Stimulated activated CD8-positive, alpha-beta memory T cell treated with anti-CD3 and anti-CD28 coated beads, Interleukin-7, amount 100 ng/mL, for 4 hours (primary cell): Measurements from ENCODE around the gene XYLT1.

Source experiments
- DNase-seq, 2 donors: peaks; one replicate each; pipeline ENCODE4 v3.0.0-alpha.2; 2020; ENCODE audit warnings: low read depth in 2 of 2

XYLT1 gene

DNA sequence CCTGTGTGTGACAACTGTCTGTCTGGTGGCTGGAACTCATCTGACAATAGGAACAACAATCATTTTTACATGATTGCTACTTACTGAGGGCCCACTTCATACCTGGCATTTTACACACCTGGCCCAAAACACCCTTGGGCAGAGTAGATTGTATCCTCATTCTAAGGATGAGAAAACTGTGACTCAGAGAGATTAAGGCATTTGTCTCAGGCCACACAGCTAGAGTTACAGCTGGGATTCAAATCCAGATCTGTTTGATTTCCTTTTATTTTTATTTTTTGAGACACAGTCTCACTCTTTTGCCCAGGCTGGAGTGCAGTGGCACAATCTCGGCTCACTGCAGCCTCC, 242.1 kb downstream of the XYLT1 start:
- DNase-seq, result no peak

DNA sequence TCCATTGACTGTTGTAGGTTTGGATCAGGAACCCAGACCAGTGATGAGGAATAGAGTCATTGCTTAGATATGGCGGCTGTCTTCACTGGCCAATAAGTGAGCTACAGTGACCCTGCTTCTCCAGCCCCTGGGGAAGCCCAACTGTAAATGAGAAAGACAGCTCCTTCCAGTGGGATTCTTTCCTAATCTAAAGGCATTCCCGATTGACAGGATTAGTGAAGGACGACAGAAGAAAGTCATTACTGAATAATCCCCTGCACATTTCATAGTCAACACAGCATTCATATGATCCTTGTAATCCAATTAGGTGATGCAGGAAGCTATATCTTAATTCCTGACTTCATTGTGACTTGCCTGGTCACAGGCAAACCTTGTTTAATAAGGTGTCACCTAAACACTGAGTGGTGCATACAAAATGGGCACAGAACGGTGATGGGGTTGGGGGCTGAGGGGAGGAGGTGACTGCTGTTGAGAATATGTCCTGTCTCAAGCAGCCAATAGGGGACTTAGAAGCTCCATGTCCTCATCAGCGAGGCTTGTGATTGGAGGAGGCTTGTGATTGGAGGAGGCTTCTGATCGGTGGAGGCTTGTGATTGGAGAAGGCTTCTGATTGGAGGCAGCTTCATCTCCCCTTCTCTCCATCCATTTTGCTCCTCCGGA, 242.6 kb downstream of the XYLT1 start:
- DNase-seq, result no peak

DNA sequence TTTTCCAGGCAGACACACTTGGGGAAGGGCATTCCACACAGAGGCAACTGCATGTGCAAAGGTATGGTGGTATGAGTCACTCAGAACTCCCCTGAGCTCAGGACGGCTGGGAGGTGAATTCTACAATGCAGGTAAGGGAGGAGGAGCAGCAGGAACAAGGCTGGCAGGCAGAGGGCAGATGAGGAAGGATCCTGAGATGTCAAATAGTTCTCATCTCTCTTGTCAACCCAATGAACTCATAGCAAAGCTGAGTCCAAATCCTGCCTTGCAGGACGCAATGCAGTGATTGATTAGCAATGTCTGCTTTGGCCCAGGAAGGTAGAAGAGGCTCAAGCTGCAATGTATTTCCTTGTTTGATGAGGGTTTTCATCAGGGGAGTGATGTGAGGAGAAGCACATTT, 243.5 kb downstream of the XYLT1 start:
- DNase-seq, result no peak

DNA sequence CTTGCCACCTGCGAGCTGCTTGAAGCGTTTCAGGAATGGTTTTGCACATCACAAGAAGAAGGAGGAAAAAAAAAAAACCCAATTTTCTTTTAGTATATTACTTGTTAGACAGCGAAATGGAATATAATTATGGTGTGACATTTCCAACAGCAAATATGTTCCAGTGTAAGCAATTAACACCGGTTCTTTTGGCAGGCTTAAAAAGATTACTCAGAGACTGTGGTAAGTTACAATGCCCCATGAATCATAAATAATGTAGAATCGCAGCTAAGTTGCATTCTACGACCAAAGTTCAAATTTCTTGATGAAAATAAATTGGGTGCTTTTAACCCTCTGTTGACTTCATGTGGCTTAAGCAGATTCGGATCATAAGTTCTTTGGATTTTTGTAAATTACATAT, 245.2 kb downstream of the XYLT1 start:
- DNase-seq, result no peak

DNA sequence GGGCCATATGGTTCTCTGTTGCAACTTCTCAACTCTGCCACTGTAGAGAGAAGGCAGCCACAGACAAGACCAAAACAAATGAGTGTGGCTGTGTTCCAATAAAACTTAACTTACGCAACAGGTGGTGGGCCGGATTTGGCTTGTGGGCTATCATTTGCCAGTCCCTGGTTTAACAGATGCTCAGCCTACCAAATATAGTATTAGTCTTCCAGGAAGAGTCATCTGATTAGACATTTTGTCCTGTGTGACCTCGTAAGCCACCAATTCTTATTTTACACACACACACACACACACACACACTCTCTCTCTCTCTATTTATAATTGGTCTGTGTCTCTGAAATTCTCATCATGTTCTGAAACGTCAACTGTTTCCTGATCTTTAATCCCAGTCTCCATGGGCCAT, 245.9 kb downstream of the XYLT1 start:
- peak; percentile 9 to 21 for DNase-seq

DNA sequence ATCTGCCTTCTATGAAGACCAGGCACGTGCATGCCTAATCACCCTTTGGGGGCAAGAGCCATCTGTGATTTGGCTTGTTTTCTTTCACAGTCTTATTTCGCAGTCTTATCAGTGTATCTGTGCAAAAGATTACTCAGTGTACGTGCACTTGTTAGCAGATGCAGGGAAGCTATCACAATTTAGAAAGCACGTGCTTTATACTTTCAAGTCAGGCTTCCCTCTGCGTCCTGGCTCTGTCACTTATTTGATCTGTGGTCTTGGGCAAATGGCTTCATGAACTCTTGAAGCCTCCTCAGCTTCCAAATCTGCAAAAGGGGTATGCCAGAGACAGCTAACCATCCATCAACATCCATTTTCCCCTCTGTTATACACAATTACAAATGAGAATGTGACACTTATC, 246.4 kb downstream of the XYLT1 start:
- no peak for DNase-seq

DNA sequence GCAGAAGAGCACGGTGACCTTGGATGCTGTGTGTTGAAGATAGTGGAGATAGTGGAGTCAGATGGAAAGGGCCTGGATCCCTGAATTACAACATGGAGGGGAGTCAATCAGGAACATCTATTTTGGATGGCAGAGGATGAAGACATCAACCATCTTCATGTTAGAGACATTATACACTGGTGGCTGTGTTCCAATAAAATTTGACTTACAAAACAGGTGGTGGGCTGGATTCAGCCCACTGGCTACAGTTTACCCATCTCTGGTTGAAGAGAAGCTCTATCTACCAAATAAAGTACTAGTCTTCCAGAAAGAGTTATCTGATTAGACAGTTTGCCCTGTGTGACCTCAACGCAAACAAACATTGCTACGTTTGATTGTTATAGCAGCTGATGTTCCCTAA, 247.2 kb downstream of the XYLT1 start:
- no peak for DNase-seq

DNA sequence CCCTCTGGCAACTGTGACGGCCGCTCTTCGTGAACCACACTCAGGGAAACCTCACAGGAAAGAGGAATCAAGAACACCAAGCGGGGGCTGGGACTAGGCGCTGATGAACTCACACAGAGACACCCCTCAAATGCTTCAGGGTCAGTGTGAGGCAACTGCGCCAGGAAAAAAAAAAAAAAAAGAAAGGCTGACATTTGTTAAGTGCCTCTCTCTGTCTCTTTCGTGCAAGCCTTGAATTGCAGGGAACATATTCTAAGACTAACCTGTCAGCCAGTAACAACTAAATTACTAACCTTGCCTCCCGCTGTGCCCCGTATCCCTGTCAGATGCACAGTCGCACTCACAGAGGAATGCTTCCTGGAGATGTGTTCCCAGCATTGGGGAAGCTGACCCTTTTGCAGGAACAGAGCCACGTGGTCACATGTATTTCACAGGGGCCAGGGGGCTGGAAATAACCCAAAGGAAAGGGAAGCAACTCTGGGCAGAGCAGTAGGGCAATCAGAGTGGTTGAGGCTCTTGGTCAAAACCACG, 247.8 kb downstream of the XYLT1 start:
- DNase-seq, result no peak

DNA sequence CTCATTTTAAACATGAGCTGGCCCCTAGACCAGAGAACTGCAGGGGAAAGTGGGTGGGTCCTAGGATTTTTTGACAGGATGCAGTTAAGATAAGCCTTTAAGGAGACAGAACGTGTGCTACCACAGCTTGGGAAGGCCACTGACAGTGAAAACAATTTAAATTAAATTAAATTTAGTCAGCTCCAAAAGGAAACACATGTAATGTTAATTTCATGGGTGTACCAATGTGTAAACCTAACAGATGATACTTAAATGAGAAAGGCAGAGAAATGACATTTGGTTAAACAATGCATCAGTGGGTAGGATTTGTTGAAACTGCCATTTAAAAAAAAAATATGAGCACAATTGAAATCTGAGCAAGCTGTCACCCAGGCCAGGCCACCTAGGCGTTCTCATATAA, 250.8 kb downstream of the XYLT1 start:
- DNase-seq, result no peak

DNA sequence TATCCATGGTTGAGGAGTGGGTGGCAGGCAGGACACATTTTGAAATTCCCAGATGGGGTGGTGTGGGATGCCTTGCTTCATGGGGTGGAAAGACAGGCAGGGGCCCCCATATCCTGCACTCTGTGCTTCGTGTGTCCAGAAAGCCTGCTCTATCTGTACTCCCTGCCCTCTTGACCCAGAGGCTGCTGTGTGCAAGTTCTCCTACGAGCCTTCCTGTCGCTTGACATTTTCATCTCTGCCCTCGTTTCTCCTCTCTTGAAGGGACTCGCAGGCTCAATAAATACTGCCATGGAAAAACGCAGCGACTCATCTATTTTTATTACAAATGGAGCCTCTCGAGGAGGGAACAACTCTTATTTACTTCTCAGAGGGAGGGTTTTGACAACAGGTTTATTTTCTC, 254.8 kb downstream of the XYLT1 start:
- no peak for DNase-seq

DNA sequence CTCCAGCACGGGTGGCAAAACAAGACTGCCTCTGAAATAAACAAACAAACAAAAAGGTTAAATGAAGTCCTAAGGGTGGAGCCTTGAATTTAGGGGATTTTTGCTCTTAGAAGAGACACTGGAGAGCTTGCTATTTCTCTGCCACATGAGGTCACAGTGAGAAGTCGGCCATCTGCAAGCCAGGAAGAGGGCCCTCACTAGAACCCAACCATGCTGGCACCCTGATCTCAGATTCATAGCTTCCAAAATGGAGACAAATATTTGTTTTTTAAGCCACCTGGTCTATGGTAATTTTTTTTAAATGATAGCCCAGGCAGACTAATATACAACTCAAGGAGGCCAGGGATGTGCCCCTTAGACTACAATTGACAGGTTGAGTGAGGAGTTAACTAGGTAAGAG, 255.5 kb downstream of the XYLT1 start:
- DNase-seq, result no peak

DNA sequence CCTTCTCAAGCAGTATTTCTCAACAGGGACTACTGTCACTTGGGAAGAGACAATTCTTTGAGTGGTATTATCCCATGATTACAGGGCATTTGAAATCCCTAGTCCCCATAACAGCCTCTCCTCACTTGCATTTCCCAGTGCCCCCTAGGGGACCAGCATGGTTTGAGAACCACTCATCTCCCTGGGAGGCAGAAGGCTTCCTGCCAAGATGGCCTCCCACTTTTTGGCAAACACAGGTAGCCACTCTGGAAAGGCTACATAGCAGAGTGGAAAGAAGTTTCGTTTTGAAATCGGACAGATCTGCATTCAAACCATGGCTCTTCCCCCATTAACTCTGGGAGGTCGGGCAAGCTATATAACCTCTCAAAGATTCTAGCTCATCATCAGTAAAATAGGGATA, 256.8 kb downstream of the XYLT1 start:
- DNase-seq, result no peak

DNA sequence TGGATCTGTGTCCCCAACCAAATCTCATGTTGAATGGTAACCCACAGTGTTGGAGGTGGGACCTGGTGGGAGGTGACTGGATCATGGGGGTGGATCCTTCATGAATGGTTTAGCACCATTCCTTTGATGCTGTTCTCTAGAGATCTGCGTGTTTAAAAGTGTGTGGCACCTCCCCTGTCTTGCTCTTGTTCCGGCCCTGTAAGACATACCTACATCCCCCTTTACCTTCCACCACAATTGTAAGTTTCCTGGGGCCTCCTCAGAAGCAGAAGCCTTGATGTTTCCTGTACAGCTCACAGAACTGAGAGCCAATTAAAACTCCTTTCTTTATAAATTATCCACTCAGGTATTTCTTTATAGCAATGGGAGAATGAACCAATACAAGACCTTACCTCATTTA, 257.7 kb downstream of the XYLT1 start:
- no peak for DNase-seq

DNA sequence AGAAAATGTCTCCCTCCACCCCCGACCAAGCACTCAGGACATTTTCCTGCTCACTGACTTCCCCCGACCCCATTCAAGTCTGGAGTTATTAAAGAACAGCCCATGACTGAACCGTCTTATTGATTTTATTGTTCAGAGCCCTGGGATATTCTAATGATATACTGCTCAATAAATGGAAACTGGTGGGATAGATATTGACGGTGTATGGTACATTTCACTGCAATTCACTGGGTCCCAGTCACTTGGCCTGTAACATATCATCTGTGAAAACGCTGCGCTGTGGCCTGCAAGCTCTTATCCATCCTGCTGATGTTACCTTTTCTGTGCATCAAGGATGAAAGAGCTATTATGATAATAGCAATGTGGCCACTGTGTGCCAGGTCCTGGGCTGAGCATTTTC, 258.2 kb downstream of the XYLT1 start:
- DNase-seq, result no peak

DNA sequence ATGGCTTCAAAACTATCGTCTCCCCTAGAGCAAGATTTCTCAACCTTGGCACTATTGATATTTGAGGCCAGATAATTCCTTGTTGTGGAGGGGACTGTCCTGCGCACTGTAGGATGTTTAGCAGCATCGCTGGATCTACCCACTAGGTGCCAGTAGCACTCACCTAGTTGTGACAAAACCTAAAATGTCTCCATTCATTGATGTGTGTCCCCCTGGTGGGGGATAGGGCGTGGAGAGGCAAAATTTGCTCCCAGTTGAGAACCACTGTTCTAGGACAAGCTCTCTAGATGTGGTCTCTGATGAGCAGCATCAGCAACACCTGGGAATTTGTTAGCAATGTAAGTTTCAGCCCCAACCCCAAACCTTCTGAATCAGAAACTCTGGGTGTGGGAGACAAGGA, 259.0 kb downstream of the XYLT1 start:
- no peak for DNase-seq

DNA sequence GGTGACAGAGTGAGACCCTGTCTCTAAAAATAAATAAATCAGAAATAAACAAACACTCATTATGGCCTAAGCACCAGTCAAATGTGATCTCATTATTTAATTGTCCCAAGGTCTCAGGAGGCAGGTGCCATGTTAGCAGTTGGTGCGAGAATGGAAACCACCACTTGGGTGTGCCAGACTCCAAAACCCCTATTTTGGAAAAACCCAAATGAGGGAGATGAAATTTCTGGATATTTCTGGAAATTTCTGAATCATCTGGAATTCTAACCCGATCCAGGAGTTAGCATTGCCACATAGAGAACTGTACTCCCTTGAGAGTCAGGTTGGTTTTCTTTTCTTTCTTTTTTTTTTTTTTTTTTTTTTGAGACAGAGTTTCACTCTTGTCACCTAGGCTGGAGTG, 264.0 kb downstream of the XYLT1 start:
- DNase-seq, result no peak

DNA sequence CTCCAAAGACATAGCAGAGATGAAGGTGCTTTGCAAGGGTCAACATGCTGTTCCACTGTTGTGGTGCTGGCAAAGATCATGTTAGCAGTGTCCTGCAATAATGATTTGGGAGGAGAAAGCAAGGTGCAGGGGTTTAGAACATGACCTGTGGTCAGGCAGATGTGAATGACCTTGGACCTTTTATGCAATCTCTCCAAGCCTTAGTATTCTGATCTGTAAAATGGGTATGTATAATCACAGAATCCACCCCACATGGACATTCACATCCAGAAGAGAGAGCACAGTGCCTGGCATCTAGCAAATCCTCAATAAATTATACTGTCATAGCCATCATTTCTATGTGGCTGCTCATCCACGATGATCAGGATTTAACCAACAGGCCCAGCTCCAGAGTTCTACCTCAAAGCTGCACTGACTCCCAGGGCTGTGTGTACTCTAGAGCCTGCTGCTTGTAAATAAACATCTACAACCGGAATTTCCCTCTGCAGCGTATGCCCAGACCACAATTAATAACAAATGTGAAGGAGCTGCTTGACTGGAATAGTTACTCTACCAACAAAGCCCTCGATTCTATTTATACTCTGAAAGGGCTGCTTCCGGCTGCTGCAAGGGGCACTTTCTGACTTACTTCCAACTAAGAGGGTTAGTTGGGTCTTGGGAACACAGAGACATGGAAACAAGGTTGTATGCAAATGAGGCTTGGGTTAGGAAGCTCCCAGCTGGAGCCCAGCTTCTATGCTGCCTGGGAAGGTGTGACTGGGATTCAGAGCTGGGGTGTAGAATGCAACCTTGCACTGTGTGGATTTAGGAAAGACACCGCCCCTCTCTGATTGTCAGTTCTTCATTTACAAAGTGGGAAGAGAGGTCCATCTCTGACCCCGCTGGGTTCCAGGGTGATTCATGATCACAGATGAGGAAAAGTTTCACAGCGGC, 265.2 kb downstream of the XYLT1 start:
- DNase-seq, result no peak

DNA sequence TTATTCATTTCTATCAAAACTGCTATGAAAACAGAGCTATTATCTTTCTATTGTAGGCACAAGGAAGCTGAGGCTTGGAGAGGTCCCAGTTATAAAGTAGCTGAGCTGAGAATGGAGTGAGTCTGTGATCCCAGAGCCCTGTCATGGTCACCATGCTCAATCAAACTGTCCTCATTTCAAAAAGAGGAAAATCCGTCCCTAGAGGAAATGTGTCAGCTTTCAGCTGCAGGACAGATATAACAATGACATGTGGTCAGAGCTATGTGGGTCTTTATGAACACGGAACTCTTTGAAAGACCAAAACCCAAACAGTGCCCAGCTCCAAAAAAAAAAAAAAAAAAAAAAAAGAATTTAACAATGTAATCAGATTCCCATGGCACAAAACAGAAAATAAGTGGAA, 266.1 kb downstream of the XYLT1 start:
- no peak for DNase-seq

DNA sequence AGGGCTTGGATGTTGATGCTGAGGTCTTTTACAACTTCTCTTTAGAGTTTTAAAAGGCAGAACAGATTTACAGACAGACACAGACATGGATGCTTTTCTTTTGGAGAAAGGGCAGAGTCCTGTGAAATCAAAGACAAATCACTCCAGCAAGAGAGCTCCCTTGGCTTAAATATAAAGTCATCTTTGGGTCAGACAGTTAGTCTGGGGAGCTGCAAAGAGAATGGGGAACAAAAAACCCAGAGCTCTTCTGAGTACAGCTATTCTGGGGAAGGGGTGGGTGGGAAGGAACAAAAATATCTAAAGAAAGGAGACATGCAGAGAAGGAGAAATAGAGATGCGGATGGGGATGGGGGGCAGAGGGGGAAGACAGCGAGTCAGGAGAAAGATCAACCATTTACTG, 266.6 kb downstream of the XYLT1 start:
- no peak for DNase-seq

DNA sequence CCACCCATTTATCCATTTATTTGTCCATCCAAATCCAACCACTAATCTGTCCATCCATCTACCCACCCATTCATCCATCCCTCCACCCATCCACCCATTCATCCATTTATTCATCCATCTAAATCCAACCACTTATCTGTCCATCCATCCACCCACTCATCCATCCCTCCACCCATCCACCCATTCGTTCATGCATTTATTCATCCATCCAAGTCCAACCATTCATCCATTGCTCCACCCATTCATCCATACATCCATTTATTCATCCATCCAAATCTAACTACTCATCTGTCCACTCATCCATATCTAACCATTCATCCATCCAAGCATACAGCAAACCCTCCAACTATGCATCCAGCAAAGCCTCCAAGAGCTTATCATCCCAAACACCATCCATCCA, 267.3 kb downstream of the XYLT1 start:
- DNase-seq, result no peak

DNA sequence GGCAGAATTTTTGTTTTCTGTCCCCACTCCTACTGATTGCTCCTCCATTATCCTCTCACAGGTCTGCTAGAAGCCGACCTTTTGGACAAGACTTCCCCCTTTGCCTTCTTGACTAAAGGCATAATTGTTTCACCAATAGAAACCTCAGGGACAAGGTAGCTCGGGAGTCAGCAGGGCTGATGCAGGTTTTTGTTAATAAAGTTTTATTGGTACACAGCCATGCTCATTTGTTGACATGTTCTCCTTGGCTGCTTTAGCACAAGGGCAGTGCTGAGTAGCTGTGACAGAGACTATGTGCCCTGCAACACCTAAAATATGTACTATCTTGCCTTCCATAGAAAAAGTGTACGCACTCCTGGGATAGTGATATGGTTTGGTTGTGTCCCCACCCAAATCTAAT, 271.6 kb downstream of the XYLT1 start:
- no peak for DNase-seq

DNA sequence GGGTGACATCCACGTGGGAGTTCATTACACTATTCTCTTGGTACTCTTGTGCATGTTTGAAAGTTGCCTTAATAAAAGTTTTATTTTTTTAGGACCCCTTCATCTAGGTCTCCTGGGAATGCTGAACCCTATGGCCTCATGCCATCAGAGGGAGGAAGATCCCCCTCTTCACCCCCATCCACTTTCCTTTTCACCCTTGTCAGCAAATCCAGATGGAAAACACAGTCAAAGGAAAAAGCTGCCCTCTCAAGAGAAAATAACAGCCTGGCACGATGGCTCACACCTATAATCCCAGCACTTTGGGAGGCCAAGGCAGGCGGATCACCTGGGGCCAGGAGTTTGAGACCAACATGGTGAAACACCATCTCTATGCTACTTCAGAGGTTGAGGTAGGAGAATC, 274.2 kb downstream of the XYLT1 start:
- DNase-seq, result no peak

DNA sequence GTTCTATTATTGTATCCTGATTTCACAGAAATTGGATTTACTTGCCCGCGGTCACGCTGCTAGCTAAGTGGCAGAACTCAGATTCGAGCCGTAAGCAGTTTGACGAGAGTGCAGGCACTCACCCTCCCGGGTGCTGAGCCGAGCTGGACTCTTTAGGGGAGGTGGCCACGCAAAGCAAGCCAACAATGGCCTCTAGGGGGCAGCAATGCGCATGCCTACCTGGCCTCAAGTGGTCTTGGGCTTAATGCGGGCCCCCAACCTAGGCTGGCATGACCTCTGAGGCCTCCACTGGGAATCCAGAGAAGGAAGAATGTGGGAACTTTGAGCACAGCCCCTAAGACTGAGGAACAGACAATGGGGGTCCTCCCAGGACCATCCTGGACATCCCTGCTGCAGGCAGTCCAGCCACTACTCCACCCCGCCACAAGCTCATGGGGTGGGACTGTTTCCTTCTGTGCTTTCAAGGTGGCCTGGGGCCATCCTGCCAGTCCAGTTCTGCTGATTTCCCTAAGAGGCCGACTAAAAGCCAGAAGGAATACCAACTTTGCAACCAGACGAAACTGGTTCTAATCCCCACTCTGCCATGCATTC, 276.5 kb downstream of the XYLT1 start:
- DNase-seq, result peak in 1 of 2 donors; percentile 31
